HepG2 (cell line): ENCODE data around the gene TUBB4B. TPM values are rescaled to one million over a fixed set of nuclear protein-coding genes. Genes with fewer than 3 reads are reported as not detected.
A peak's percentile ranks its signal among the peaks of the same experiment; 100 is the strongest.

ENCODE experiments used
- ASH2L ChIP-seq: fragments of 300-600, 200-600 bp; sonication (generic); IDR thresholded peaks from 2 replicates; pipeline ENCODE4 v1.7.0; 2017; ENCODE audit warnings: low read depth, mild to moderate bottlenecking, moderate library complexity, mixed read lengths, low read length; ENCODE audit not compliant: insufficient read length
- GABPA ChIP-seq, 2 experiments: IDR thresholded peaks; 2 replicates each; pipeline ENCODE4 v1.6.1; 2011 to 2016; ENCODE audit warnings: low read depth in 2 of 2, low read length in 1 of 2, missing biosample characterization in 1 of 2, missing genetic modification characterization in 1 of 2
- GFI1 ChIP-seq: sonication (generic); formaldehyde crosslinking; IDR thresholded peaks from 2 replicates; pipeline ENCODE4 v1.5.0; 2020; ENCODE audit warnings: missing genetic modification reagents, mild to moderate bottlenecking, borderline replicate concordance
- HDAC6 ChIP-seq: fragments of 200-600 bp; sonication (generic); IDR thresholded peaks from 2 replicates; pipeline ENCODE4 v1.7.0; 2017; ENCODE audit warnings: mild to moderate bottlenecking, antibody characterized with exemption, low read length, low read depth
- HNRNPUL1 ChIP-seq: fragments of 200-400 bp; formaldehyde crosslinking; IDR thresholded peaks from 2 replicates; pipeline ENCODE4 v1.6.1; 2017; ENCODE audit warnings: low read depth, mild to moderate bottlenecking, low read length, moderate library complexity
- KLF9 ChIP-seq: IDR thresholded peaks from 2 replicates; pipeline ENCODE4 v1.6.1; 2016; ENCODE audit warnings: low read depth
- NCOR1 ChIP-seq: fragments of 200-600 bp; sonication (generic); IDR thresholded peaks from 2 replicates; pipeline ENCODE4 v1.7.0; 2017; ENCODE audit warnings: antibody characterized with exemption, low read length, borderline replicate concordance
- RXRA ChIP-seq: sonication (generic); formaldehyde crosslinking; IDR thresholded peaks from 2 replicates; pipeline ENCODE4 v1.5.1; 2020; ENCODE audit warnings: missing genetic modification reagents
- SMC3 ChIP-seq: IDR thresholded peaks from 2 replicates; pipeline ENCODE4 v1.6.1; 2011; ENCODE audit warnings: low read length, improper control_type of control experiment
- THYN1 ChIP-seq: sonication (generic); formaldehyde crosslinking; IDR thresholded peaks from 2 replicates; pipeline ENCODE4 v1.8.1; 2023; ENCODE audit warnings: low read depth, mild to moderate bottlenecking, moderate library complexity, missing genetic modification reagents, borderline replicate concordance
- XRCC5 ChIP-seq: fragments of 200-400 bp; formaldehyde crosslinking; optimal IDR thresholded peaks from 2 replicates; pipeline ENCODE3; 2017; ENCODE audit warnings: mild to moderate bottlenecking, low read length
- ZNF3 ChIP-seq: IDR thresholded peaks from 2 replicates; pipeline ENCODE4 v1.7.0; 2017; ENCODE audit warnings: inconsistent platforms
- ZNF577 ChIP-seq: sonication (generic); formaldehyde crosslinking; IDR thresholded peaks from 2 replicates; pipeline ENCODE4 v1.4.0; 2020; ENCODE audit warnings: mild to moderate bottlenecking, low read depth, missing genetic modification reagents, borderline replicate concordance
- ZNF737 ChIP-seq: sonication (generic); formaldehyde crosslinking; IDR thresholded peaks from 2 replicates; pipeline ENCODE4 v1.5.0; 2020; ENCODE audit warnings: missing genetic modification reagents, mild to moderate bottlenecking, borderline replicate concordance
- ZNF777 ChIP-seq: sonication (generic); formaldehyde crosslinking; IDR thresholded peaks from 2 replicates; pipeline ENCODE4 v1.4.0; 2020; ENCODE audit warnings: missing genetic modification reagents
- ZNF781 ChIP-seq: sonication (generic); formaldehyde crosslinking; IDR thresholded peaks from 2 replicates; pipeline ENCODE4 v1.5.1; 2020; ENCODE audit warnings: borderline replicate concordance, mild to moderate bottlenecking, missing genetic modification reagents; ENCODE audit errors: not compliant biosample characterization
- polyA plus RNA-seq, 8 experiments: library from polyadenylated mRNA; depleted of rRNA in 3 of 8; stranded (reverse) in 7 of 8; unstranded in 1 of 8; fragments of >200 nt; fragmentation: Illumina TruSeq in 4 of 8; extraction: Trizol in 4 of 8; gene quantifications; 2 replicates each; pipeline versions ENCODE4 v1.2.1 to v1.2.3, GENCODE V29; 2011 to 2016; ENCODE audit warnings: low read depth in 4 of 8, missing spikeins in 1 of 8, mixed read lengths in 1 of 8; ENCODE audit not compliant: insufficient read depth in 1 of 8
- total RNA-seq, 5 experiments: library from RNA; depleted of rRNA; stranded (reverse); fragments of >200 nt; fragmentation: Illumina TruSeq; extraction: Trizol; gene quantifications; 2 replicates each; pipeline ENCODE4 v1.2.3, GENCODE V29; 2016; ENCODE audit warnings: low read depth in 1 of 5
- TF ChIP-seq, protein P1 (sequence below): sonication (generic); formaldehyde crosslinking; IDR thresholded peaks from 2 replicates; pipeline ENCODE4 v1.8.1; 2023; ENCODE audit warnings: mild to moderate bottlenecking, inconsistent platforms, moderate library complexity, missing genetic modification reagents, borderline replicate concordance
- TF ChIP-seq, protein P2 (sequence below): sonication (generic); formaldehyde crosslinking; IDR thresholded peaks from 2 replicates; pipeline ENCODE4 v1.5.0; 2020; ENCODE audit warnings: mild to moderate bottlenecking, missing genetic modification reagents, borderline replicate concordance
- TF ChIP-seq, protein P3 (sequence below): IDR thresholded peaks from 2 replicates; pipeline ENCODE4 v1.6.1; 2016; ENCODE audit warnings: missing compliant biosample characterization, missing genetic modification reagents, borderline replicate concordance
- TF ChIP-seq, protein P4 (sequence below): sonication (generic); formaldehyde crosslinking; IDR thresholded peaks from 2 replicates; pipeline ENCODE4 v1.4.0; 2020; ENCODE audit warnings: missing genetic modification reagents

The TUBB4B gene
- total and polyA plus RNA-seq, 2 of the 13 experiments (the other 11 are each of a cell fraction or from before 2014, with no cell fraction given), result 182 to 412 TPM

DNA sequence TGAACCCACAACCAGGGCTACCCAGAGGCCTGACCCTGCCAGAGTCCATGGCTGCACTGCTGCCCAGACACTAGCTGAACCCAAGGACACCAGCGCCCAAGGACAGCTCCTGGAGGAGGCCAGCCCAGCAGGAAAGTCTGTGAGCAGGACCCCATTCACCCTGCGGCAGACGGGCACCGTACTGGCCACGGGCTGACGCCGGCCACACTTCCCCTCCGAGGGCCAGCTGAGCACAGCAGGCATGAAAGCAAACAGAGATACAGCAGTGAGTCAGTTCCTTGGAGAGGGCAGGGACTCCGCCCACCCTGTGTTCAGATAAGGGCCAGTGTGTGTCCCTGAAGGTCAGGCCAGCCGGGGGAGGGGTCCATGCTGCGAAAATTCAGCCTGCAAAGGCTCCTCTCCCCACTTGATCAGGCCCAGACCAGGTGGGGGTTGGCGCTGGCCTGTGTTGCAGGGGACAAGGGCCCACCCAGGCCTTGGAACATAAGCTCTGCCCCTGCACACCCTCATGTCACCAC is 22.3 kb upstream of the TUBB4B start (continued):
- TF ChIP-seq GFI1, result no peak
- TF ChIP-seq SMC3, result no peak
- TF ChIP-seq, protein P1, sequence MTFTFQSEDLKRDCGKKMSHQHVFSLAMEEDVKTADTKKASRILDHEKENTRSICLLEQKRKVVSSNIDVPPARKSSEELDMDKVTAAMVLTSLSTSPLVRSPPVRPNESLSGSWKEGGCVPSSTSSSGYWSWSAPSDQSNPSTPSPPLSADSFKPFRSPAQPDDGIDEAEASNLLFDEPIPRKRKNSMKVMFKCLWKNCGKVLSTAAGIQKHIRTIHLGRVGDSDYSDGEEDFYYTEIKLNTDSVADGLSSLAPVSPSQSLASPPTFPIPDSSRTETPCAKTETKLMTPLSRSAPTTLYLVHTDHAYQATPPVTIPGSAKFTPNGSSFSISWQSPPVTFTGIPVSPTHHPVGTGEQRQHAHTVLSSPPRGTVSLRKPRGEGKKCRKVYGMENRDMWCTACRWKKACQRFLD, result no peak
- no peak for TF ChIP-seq ZNF577 (CRISPR knock-in tag)
- no peak for TF ChIP-seq XRCC5
- TF ChIP-seq NCOR1, result no peak
- no peak for TF ChIP-seq ZNF781 (CRISPR knock-in tag)
- TF ChIP-seq HDAC6, result no peak
- no peak for TF ChIP-seq ZNF777
- TF ChIP-seq, protein P2, sequence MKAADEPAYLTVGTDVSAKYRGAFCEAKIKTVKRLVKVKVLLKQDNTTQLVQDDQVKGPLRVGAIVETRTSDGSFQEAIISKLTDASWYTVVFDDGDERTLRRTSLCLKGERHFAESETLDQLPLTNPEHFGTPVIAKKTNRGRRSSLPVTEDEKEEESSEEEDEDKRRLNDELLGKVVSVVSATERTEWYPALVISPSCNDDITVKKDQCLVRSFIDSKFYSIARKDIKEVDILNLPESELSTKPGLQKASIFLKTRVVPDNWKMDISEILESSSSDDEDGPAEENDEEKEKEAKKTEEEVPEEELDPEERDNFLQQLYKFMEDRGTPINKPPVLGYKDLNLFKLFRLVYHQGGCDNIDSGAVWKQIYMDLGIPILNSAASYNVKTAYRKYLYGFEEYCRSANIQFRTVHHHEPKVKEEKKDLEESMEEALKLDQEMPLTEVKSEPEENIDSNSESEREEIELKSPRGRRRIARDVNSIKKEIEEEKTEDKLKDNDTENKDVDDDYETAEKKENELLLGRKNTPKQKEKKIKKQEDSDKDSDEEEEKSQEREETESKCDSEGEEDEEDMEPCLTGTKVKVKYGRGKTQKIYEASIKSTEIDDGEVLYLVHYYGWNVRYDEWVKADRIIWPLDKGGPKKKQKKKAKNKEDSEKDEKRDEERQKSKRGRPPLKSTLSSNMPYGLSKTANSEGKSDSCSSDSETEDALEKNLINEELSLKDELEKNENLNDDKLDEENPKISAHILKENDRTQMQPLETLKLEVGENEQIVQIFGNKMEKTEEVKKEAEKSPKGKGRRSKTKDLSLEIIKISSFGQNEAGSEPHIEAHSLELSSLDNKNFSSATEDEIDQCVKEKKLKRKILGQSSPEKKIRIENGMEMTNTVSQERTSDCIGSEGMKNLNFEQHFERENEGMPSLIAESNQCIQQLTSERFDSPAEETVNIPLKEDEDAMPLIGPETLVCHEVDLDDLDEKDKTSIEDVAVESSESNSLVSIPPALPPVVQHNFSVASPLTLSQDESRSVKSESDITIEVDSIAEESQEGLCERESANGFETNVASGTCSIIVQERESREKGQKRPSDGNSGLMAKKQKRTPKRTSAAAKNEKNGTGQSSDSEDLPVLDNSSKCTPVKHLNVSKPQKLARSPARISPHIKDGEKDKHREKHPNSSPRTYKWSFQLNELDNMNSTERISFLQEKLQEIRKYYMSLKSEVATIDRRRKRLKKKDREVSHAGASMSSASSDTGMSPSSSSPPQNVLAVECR (CRISPR knock-in tag), result peak; percentile 68; the same call in 1 of the 2 replicates
- TF ChIP-seq KLF9 (CRISPR knock-in tag), result no peak
- TF ChIP-seq, protein P3, sequence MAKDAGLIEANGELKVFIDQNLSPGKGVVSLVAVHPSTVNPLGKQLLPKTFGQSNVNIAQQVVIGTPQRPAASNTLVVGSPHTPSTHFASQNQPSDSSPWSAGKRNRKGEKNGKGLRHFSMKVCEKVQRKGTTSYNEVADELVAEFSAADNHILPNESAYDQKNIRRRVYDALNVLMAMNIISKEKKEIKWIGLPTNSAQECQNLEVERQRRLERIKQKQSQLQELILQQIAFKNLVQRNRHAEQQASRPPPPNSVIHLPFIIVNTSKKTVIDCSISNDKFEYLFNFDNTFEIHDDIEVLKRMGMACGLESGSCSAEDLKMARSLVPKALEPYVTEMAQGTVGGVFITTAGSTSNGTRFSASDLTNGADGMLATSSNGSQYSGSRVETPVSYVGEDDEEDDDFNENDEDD (CRISPR knock-in tag), result peak; percentile 24; the same call in 1 of the 2 replicates
- peak; percentile 19 for TF ChIP-seq ASH2L
- TF ChIP-seq THYN1 (CRISPR knock-in tag), result no peak
- TF ChIP-seq ZNF3 (CRISPR knock-in tag), result no peak
- peak; percentile 80; the same call in 1 of the 2 replicates for TF ChIP-seq RXRA (CRISPR knock-in tag)
- TF ChIP-seq HNRNPUL1, result no peak
- TF ChIP-seq GABPA (IDR thresholded peaks at IDR 0.05; ENCODE audit: low read depth, low read length), result no peak
- TF ChIP-seq GABPA (CRISPR knock-in tag; IDR thresholded peaks at IDR 0.05; ENCODE audit: low read depth), result no peak
- TF ChIP-seq ZNF737 (CRISPR knock-in tag), result no peak
- TF ChIP-seq, protein P4, sequence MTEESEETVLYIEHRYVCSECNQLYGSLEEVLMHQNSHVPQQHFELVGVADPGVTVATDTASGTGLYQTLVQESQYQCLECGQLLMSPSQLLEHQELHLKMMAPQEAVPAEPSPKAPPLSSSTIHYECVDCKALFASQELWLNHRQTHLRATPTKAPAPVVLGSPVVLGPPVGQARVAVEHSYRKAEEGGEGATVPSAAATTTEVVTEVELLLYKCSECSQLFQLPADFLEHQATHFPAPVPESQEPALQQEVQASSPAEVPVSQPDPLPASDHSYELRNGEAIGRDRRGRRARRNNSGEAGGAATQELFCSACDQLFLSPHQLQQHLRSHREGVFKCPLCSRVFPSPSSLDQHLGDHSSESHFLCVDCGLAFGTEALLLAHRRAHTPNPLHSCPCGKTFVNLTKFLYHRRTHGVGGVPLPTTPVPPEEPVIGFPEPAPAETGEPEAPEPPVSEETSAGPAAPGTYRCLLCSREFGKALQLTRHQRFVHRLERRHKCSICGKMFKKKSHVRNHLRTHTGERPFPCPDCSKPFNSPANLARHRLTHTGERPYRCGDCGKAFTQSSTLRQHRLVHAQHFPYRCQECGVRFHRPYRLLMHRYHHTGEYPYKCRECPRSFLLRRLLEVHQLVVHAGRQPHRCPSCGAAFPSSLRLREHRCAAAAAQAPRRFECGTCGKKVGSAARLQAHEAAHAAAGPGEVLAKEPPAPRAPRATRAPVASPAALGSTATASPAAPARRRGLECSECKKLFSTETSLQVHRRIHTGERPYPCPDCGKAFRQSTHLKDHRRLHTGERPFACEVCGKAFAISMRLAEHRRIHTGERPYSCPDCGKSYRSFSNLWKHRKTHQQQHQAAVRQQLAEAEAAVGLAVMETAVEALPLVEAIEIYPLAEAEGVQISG, result 0 out of 2 replicates have a peak, but pooled peaks have one; percentile 45
